Measurements from ENCODE around the gene MBTD1.

MBTD1 gene

GRCh38 chr17:51261024-51261963, 1.4 kb upstream of the MBTD1 start:
- peak overlapping the region; percentile 88 for H3K4me3 ChIP-seq (ENCODE audit: low read depth, low read length)
- no peak for DNase-seq (ENCODE audit: low read depth)
- TF ChIP-seq, protein P1, sequence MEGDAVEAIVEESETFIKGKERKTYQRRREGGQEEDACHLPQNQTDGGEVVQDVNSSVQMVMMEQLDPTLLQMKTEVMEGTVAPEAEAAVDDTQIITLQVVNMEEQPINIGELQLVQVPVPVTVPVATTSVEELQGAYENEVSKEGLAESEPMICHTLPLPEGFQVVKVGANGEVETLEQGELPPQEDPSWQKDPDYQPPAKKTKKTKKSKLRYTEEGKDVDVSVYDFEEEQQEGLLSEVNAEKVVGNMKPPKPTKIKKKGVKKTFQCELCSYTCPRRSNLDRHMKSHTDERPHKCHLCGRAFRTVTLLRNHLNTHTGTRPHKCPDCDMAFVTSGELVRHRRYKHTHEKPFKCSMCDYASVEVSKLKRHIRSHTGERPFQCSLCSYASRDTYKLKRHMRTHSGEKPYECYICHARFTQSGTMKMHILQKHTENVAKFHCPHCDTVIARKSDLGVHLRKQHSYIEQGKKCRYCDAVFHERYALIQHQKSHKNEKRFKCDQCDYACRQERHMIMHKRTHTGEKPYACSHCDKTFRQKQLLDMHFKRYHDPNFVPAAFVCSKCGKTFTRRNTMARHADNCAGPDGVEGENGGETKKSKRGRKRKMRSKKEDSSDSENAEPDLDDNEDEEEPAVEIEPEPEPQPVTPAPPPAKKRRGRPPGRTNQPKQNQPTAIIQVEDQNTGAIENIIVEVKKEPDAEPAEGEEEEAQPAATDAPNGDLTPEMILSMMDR (IDR thresholded peaks at IDR 0.05; ENCODE audit: low read depth, low read length, missing control alignments): no peak

DNA sequence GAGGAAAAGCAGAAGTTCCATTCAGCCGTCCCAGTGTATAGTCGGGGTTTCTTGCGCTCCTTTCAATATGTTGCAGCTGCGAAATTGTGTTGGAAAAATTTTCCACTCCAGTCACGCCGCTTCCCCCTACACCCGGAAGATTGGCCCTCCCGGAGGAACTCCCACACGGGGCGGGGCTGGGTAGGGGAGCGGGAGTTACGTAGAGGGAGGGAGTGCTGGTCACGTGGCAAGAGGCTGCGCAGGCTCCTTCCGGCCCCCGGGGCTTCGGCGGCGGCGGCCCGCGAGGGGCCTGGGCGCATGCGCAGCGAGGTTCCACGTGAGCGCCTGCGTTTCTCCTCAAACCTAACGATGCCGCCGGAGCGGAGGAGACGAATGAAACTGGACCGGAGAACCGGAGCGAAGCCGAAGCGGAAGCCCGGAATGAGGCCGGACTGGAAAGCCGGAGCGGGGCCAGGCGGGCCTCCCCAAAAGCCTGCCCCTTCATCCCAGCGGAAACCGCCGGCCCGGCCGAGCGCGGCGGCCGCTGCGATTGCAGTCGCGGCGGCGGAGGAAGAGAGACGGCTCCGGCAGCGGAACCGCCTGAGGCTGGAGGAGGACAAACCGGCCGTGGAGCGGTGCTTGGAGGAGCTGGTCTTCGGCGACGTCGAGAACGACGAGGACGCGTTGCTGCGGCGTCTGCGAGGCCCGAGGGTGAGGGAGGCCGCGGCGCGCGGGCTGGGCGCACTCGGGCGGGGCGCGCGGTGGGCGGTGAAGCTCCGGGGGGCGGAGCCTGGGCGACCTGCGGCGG, 581 bp upstream of the MBTD1 start, which contains the start of gene UTP18:
Gene UTP18 (plus strand): TSS at position 310 of the 787 bp plus-strand sequence. CDS start 39 bp downstream, at position 349.
- peak within 1 kb of the TSS; percentile 88 for H3K4me3 ChIP-seq (ENCODE audit: low read depth, low read length)
- TF ChIP-seq, protein P1 (IDR thresholded peaks at IDR 0.05; ENCODE audit: low read depth, low read length, missing control alignments): no peak
- DNase-seq (ENCODE audit: low read depth): peak; percentile 92

DNA sequence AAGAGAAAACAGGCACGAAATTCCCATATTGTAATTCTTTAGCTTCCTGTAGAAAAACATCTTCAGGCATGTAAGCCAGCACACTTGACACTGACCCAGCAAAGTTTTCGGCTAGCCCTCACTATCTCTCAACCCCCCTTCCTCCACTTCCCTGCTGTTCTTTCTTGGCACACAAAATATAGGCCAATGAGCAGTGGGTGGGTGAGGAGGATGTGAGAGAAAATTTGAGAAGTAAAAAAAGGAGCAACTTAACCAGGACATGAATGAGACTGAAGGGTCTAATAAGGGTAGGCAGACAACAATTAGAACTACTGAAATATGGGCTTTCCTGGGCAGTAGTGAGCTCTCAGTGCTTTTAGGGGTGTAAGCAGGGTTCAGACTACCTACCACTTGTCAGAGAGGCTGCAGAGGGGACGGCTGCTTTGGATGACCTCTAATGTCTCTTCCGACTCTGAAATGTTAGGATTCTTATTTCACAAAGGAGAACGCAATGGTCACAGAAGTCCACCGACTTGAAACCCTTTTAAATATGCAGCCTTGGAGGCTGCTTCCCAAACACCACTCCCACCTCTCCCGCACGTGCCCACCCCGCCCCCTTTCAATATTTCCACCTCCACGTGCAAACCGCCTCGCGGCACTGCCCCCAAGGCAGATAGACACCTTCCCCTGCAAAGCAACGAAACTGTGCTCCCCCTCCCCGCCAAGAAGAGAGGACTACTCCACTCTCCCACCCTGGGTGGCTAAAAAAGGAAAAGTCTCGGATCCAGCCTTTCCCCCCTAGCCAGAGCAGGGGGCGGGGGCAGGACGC, 889 bp downstream of the MBTD1 start:
- no peak for DNase-seq (ENCODE audit: low read depth)
- peak overlapping the region; percentile 88 for H3K4me3 ChIP-seq (ENCODE audit: low read depth, low read length)
- TF ChIP-seq, protein P1 (IDR thresholded peaks at IDR 0.05; ENCODE audit: low read depth, low read length, missing control alignments): no peak

DNA sequence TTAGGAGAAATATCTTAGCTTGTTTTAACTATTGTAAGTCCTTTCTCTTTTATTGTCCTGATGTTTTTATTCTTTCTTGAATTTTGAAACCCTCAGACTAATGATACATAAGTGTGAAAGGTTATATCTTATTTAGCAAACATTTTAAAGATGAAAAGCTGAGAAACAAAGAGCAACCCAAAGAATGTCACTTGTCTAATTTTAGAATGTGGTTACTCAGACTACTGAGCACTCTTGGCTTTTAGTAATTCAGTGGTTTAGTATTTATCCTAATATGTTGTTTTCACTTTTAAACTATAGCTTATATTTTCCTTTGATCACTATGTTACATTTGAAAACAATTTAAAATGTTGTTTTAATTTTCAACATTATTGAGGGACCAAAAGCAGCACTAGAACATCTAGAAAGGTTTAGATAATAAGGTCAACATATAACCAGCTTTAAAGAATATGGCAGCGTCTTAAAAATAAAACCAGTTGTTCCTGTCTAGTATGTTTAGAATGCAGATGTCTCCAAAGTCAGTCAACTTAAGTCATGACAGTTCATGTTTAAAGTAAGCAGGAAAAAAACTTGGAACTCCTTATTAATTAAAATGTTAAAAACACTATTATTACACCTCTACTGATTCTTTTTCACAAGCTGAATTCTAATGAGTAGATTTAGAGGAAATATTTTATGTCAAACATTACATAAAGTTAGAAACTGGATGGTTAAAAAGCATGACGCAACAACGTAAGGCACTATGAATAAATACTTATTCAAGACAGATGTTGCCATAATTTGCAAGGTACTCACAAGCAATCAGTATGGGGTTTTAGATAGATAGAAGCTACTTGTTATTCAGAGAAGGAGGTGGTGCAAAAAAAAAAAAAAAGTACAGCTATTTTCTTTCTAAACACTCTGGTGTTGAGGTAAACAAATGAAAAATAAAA, 2.4 kb downstream of the MBTD1 start:
- no peak for DNase-seq (ENCODE audit: low read depth)
- TF ChIP-seq, protein P1 (IDR thresholded peaks at IDR 0.05; ENCODE audit: low read depth, low read length, missing control alignments): no peak
- no peak overlapping the region for H3K4me3 ChIP-seq (ENCODE audit: low read depth, low read length)

DNA sequence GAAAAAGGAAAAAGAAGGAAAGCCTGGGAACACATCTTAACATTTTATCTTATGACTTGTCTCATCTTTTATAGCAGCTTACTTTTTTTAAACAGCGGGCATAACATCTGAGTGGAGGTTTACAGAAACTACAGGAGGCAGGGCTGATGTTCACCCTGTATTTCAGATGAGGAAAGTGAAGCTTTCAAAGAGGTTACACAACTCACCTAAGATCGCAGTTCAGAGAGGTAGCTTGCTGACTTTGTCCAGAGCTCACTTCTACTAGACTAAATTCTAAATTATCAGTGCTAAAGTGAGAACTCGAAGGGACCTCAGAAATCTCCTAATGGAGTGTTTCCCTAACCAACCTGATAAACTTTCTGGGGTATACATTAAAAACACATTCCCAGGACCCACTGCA, 3.7 kb downstream of the MBTD1 start:
- no peak for DNase-seq (ENCODE audit: low read depth)
- no peak overlapping the region for H3K4me3 ChIP-seq (ENCODE audit: low read depth, low read length)
- TF ChIP-seq, protein P1 (IDR thresholded peaks at IDR 0.05; ENCODE audit: low read depth, low read length, missing control alignments): no peak

All from GM12864 (cell line).